ENCODE measurements around the gene CXCR4. TPM values are rescaled to one million over a fixed set of nuclear protein-coding genes. Genes with fewer than 3 reads are reported as not detected.
"Not testable (repeated sequence)": the region's sequence is repeated elsewhere in the genome, so short reads cannot be mapped to it uniquely, and the experiment has no call there.

Gene CXCR4
- total and polyA plus RNA-seq, 2 donors (not counting 1 experiment from before 2014, with no cell fraction given): 1,832 to 2,119 TPM

- H3K9me3 Mint-ChIP-seq (ENCODE audit: insufficient read depth): no peaks in the 10 kb centered on the region
- Histone ChIP-seq H3K9me3 (ENCODE audit: control extremely low read depth in 1 of 3, control insufficient read depth in 2 of 3, insufficient read depth in 1 of 3, low read length in 2 of 3) (no peaks in the 10 kb centered on the region), H3K4me2 (replicated peaks; ENCODE audit: low read depth, low read length, poor library complexity, severe bottlenecking) (no peak overlapping the region), H3K36me3 (replicated peaks in 1 of 2; ENCODE audit: control extremely low read depth in 1 of 2, control insufficient read depth in 1 of 2, extremely low read depth in 1 of 2, insufficient read depth in 2 of 2, low read length in 1 of 2) (no peaks in the 10 kb centered on the region), H3K4me1 (ENCODE audit: control insufficient read depth in 2 of 2, insufficient read depth in 2 of 2, low read length in 2 of 2) (no peaks in the 10 kb centered on the region), H3K79me2 (ENCODE audit: control insufficient read depth, insufficient read depth, low read length) (no peaks in the 10 kb centered on the region), H3K27ac (ENCODE audit: low read length in 2 of 2) (no peak overlapping the region), H3K9ac (ENCODE audit: low read length) (no peak overlapping the region), H4K20me1 (ENCODE audit: control insufficient read depth, insufficient read depth, low read length, poor library complexity, severe bottlenecking) (no peaks in the 10 kb centered on the region), H2AFZ (ENCODE audit: insufficient read depth, low read depth, low read length, poor library complexity, severe bottlenecking) (no peak overlapping the region), H3K27me3 (replicated peaks in 1 of 4; ENCODE audit: control extremely low read depth in 1 of 4, control insufficient read depth in 3 of 4, insufficient read depth in 4 of 4, low read length in 3 of 4) (no peaks in the 10 kb centered on the region), H3K4me3 (ENCODE audit: control extremely low read depth in 1 of 5, extremely low read depth in 1 of 5, insufficient read depth in 1 of 5, low read depth in 2 of 5, low read length in 4 of 5) (no peak overlapping the region)
- intact Hi-C loops (cut with micrococcal nuclease): no loop called here
- ATAC-seq (ENCODE audit: low read depth): no peak
- no peak overlapping the region for H3K4me3 Mint-ChIP-seq
- ChIA-PET CTCF (no interaction called here), POLR2A (no interaction called here)
- TF ChIP-seq EZH2 (IDR thresholded peaks at IDR 0.05; ENCODE audit: borderline replicate concordance, insufficient read depth, low read depth, low read length, poor library complexity, severe bottlenecking) (no peak), CTCF (IDR thresholded peaks at IDR 0.05) (no peak)
- DNase-seq: no peak
- peaks cover 4% of the 10 kb centered on the region for H3K4me1 Mint-ChIP-seq
- 75% methylated on average over 2 of the region's 3 CpGs for WGBS (ENCODE audit: insufficient coverage)
- H3K27ac Mint-ChIP-seq: no peak overlapping the region
- H3K27me3 Mint-ChIP-seq: no peaks in the 10 kb centered on the region
Measured at GRCh38 chr2:136093583-136093982, 24.4 kb downstream of the CXCR4 start.

GRCh38 chr2:136091899-136092298, 26.1 kb downstream of the CXCR4 start:
- Histone ChIP-seq H3K4me2 (replicated peaks; ENCODE audit: low read depth, low read length, poor library complexity, severe bottlenecking) (no peak overlapping the region), H3K4me3 (ENCODE audit: control extremely low read depth in 1 of 5, extremely low read depth in 1 of 5, insufficient read depth in 1 of 5, low read depth in 2 of 5, low read length in 4 of 5) (no peak overlapping the region), H4K20me1 (ENCODE audit: control insufficient read depth, insufficient read depth, low read length, poor library complexity, severe bottlenecking) (no peaks in the 10 kb centered on the region), H3K27ac (ENCODE audit: low read length in 2 of 2) (no peak overlapping the region), H2AFZ (ENCODE audit: insufficient read depth, low read depth, low read length, poor library complexity, severe bottlenecking) (no peak overlapping the region), H3K9me3 (ENCODE audit: control extremely low read depth in 1 of 3, control insufficient read depth in 2 of 3, insufficient read depth in 1 of 3, low read length in 2 of 3) (peaks cover 0 to 4% (median 0%) of the 10 kb centered on the region in 3 donors), H3K4me1 (ENCODE audit: control insufficient read depth in 2 of 2, insufficient read depth in 2 of 2, low read length in 2 of 2) (peaks cover 0 to 1% of the 10 kb centered on the region in 2 donors), H3K27me3 (replicated peaks in 1 of 4; ENCODE audit: control extremely low read depth in 1 of 4, control insufficient read depth in 3 of 4, insufficient read depth in 4 of 4, low read length in 3 of 4) (no peaks in the 10 kb centered on the region), H3K36me3 (replicated peaks in 1 of 2; ENCODE audit: control extremely low read depth in 1 of 2, control insufficient read depth in 1 of 2, extremely low read depth in 1 of 2, insufficient read depth in 2 of 2, low read length in 1 of 2) (no peaks in the 10 kb centered on the region), H3K9ac (ENCODE audit: low read length) (no peak overlapping the region), H3K79me2 (ENCODE audit: control insufficient read depth, insufficient read depth, low read length) (no peaks in the 10 kb centered on the region)
- H3K9me3 Mint-ChIP-seq (ENCODE audit: insufficient read depth): no peaks in the 10 kb centered on the region
- TF ChIP-seq CTCF (IDR thresholded peaks at IDR 0.05) (no peak), EZH2 (IDR thresholded peaks at IDR 0.05; ENCODE audit: borderline replicate concordance, insufficient read depth, low read depth, low read length, poor library complexity, severe bottlenecking) (no peak)
- H3K4me3 Mint-ChIP-seq: no peak overlapping the region
- WGBS (ENCODE audit: insufficient coverage): 80% methylated on average over 1 of the region's 1 CpG
- no peak for DNase-seq
- no peak overlapping the region for H3K27ac Mint-ChIP-seq
- ChIA-PET CTCF (no interaction called here), POLR2A (no interaction called here)
- no peaks in the 10 kb centered on the region for H3K27me3 Mint-ChIP-seq
- ATAC-seq (ENCODE audit: low read depth): no peak
- peaks cover 5% of the 10 kb centered on the region for H3K4me1 Mint-ChIP-seq
- intact Hi-C loops (cut with micrococcal nuclease): no loop called here

- CTCF ChIA-PET; DNase-seq; H3K9me3 Mint-ChIP-seq (ENCODE audit: insufficient read depth); intact Hi-C loops (cut with micrococcal nuclease); H3K4me1 ChIP-seq (ENCODE audit: control insufficient read depth in 2 of 2, insufficient read depth in 2 of 2, low read length in 2 of 2); H4K20me1 ChIP-seq (ENCODE audit: control insufficient read depth, insufficient read depth, low read length, poor library complexity, severe bottlenecking); H3K79me2 ChIP-seq (ENCODE audit: control insufficient read depth, insufficient read depth, low read length); POLR2A ChIA-PET; H3K4me3 Mint-ChIP-seq; H3K4me3 ChIP-seq (ENCODE audit: control extremely low read depth in 1 of 5, extremely low read depth in 1 of 5, insufficient read depth in 1 of 5, low read depth in 2 of 5, low read length in 4 of 5); H3K9me3 ChIP-seq (ENCODE audit: control extremely low read depth in 1 of 3, control insufficient read depth in 2 of 3, insufficient read depth in 1 of 3, low read length in 2 of 3); H3K27me3 Mint-ChIP-seq; H3K9ac ChIP-seq (ENCODE audit: low read length); ATAC-seq (ENCODE audit: low read depth); H3K27ac ChIP-seq (ENCODE audit: low read length in 2 of 2); H3K27ac Mint-ChIP-seq; H3K36me3 ChIP-seq (replicated peaks in 1 of 2; ENCODE audit: control extremely low read depth in 1 of 2, control insufficient read depth in 1 of 2, extremely low read depth in 1 of 2, insufficient read depth in 2 of 2, low read length in 1 of 2); H3K4me2 ChIP-seq (replicated peaks; ENCODE audit: low read depth, low read length, poor library complexity, severe bottlenecking); H3K27me3 ChIP-seq (replicated peaks in 1 of 4; ENCODE audit: control extremely low read depth in 1 of 4, control insufficient read depth in 3 of 4, insufficient read depth in 4 of 4, low read length in 3 of 4); H2AFZ ChIP-seq (ENCODE audit: insufficient read depth, low read depth, low read length, poor library complexity, severe bottlenecking): not testable (repeated sequence)
- peaks cover 13% of the 10 kb centered on the region for H3K4me1 Mint-ChIP-seq
- 99% methylated on average over 39 of the region's 43 CpGs for WGBS (ENCODE audit: insufficient coverage)
Measured at GRCh38 chr2:136087901-136088460, 30.0 kb downstream of the CXCR4 start.
